Muscle of leg (tissue), 11 donors: Measurements from ENCODE around the gene TSSK2. TPM values are rescaled to one million over a fixed set of nuclear protein-coding genes. Genes with fewer than 3 reads are reported as not detected.

Source experiments
- DNase-seq: peaks from one replicate; pipeline ENCODE4 v3.0.0; 2013
- H3K27ac ChIP-seq: one replicate; pipeline ENCODE4 v1.5.1; 2013; ENCODE audit warnings: mild to moderate bottlenecking, low read length, control low read depth
- H3K27me3 ChIP-seq: one replicate; pipeline ENCODE4 v1.6.1; 2013; ENCODE audit warnings: low read length; ENCODE audit not compliant: control insufficient read depth, insufficient read depth
- H3K36me3 ChIP-seq: one replicate; pipeline ENCODE4 v1.6.1; 2013; ENCODE audit warnings: low read length; ENCODE audit not compliant: control insufficient read depth, insufficient read depth
- H3K4me1 ChIP-seq: one replicate; pipeline ENCODE4 v1.6.1; 2013; ENCODE audit warnings: low read length; ENCODE audit not compliant: control insufficient read depth, insufficient read depth
- H3K4me3 ChIP-seq: one replicate; pipeline ENCODE4 v1.5.1; 2013; ENCODE audit warnings: low read length, control low read depth
- H3K9me3 ChIP-seq: replicated peaks from 2 replicates; pipeline ENCODE4 v1.6.1; 2013; ENCODE audit warnings: low read depth, low read length; ENCODE audit not compliant: control insufficient read depth
- WGBS: methylation state at CpG from one replicate; pipeline ENCODE4 v1.1.5; 2013; ENCODE audit warnings: missing lambda C conversion rate; ENCODE audit not compliant: insufficient coverage; 5-methylcytosine and 5-hydroxymethylcytosine counted together
- polyA plus RNA-seq, 8 donors: library from polyadenylated mRNA; unstranded; fragments of 120-200 nt; gene quantifications; one replicate each; pipeline versions ENCODE4 v1.2.1 to v1.2.3, GENCODE V29; 2013; ENCODE audit warnings: inconsistent platforms in 1 of 8, low replicate concordance in 1 of 8; ENCODE audit not compliant: insufficient read length in 8 of 8, insufficient read depth in 1 of 8
- total RNA-seq: library from RNA; stranded (reverse); fragments of 120-200 nt; gene quantifications from one replicate; pipeline ENCODE4 v1.2.4, GENCODE V29; 2013

Gene TSSK2
- total and polyA plus RNA-seq, 9 donors: 0.04 to 0.28 (median 0.20) TPM; not detected in 5

DNA sequence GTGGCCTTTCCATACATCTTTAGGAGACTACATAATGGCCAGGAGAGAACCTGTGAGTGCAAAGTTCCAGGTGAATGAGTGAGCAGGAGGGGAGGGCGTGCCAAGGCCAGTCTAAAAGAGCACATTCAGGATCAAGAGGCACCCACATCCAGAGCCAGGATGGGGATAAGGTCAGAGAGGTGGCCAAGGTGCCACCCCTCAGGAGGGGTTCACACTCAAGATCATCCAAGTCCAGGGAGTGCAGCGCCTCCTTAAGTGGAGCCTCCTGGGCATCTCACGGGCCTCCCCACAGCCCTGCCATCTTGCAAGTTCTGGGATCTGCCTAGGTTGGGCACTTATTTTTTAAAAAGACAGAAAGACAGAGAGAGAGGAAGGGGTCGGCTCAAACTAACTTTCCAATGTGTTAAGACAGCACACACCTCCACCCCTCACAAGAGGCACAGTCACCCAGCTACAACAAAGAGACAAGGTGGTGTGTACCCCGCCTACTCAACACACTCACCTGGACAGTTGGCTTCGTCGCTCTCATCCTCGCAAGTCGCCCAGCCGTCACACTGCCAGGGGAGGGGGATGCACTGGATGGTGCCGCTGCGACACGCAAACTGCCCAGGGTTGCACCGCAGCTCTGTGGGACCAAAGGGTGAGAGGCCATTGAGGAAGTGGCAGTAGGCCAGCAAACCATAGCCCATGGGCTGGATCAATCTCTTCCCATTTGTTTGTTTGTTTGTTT lies 42.1 kb upstream of the TSSK2 start:
- WGBS: 98% methylated on average over 8 of the region's 14 CpGs
- no peak overlapping the region for H3K27ac ChIP-seq
- no peaks in the 10 kb centered on the region for H3K27me3 ChIP-seq
- no peak for DNase-seq
- peaks cover 21% of the 10 kb centered on the region for H3K36me3 ChIP-seq
- H3K4me1 ChIP-seq: peaks cover 9% of the 10 kb centered on the region
- H3K4me3 ChIP-seq: no peak overlapping the region
- no peaks in the 10 kb centered on the region for H3K9me3 ChIP-seq

GRCh38 chr22:19090183-19090582 lies 40.9 kb upstream of the TSSK2 start:
- H3K4me3 ChIP-seq: no peak overlapping the region
- DNase-seq: no peak
- H3K27me3 ChIP-seq: no peaks in the 10 kb centered on the region
- peaks cover 21% of the 10 kb centered on the region for H3K36me3 ChIP-seq
- H3K27ac ChIP-seq: no peak overlapping the region
- peaks cover 8% of the 10 kb centered on the region for H3K4me1 ChIP-seq
- WGBS: no CpG with 5 or more reads among the region's 2 CpGs
- no peaks in the 10 kb centered on the region for H3K9me3 ChIP-seq

GRCh38 chr22:19090586-19091127 lies 40.5 kb upstream of the TSSK2 start:
- DNase-seq: no peak
- Histone ChIP-seq H3K36me3 (peaks cover 21% of the 10 kb centered on the region), H3K4me1 (peaks cover 5% of the 10 kb centered on the region), H3K27me3 (no peaks in the 10 kb centered on the region), H3K9me3 (no peaks in the 10 kb centered on the region), H3K4me3 (no peak overlapping the region), H3K27ac (no peak overlapping the region)
- no CpG with 5 or more reads among the region's 3 CpGs for WGBS

GRCh38 chr22:19092725-19093124 lies 38.4 kb upstream of the TSSK2 start:
- Histone ChIP-seq H3K4me3 (no peak overlapping the region), H3K9me3 (no peaks in the 10 kb centered on the region), H3K27ac (no peak overlapping the region), H3K36me3 (peaks cover 15% of the 10 kb centered on the region), H3K4me1 (peaks cover 6% of the 10 kb centered on the region), H3K27me3 (no peaks in the 10 kb centered on the region)
- no peak for DNase-seq
- WGBS: 88% methylated on average over 4 of the region's 4 CpGs

DNA sequence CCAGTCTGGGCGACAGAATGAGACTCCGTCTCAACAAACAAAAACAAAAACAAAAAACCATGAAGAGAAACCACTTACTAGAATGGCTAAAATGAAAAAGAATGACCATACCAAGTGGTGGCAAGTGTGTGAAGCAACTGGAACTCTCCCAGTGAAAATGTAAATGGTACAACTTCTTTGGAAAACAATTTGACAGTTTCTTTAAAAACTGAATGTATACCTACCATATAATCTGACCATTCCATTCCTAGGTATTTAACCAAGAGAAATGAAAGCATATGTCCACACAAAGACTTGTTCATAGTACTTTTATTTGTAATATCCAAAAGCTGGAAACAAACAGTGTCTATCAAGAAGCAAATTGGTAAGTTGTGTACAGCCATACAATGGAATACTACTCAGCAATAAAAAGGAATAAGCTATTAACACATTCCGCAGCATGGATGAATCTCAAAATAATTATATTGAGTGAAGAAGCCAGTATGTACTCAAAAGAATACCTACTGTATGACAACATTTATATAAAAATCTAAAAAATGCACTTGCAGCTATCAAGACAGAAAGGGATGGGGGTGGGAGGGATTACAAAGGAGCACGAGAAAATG lies 36.6 kb upstream of the TSSK2 start:
- WGBS: no CpG with 5 or more reads among the region's 4 CpGs
- Histone ChIP-seq H3K27me3 (no peaks in the 10 kb centered on the region), H3K4me3 (no peak overlapping the region), H3K4me1 (peaks cover 18% of the 10 kb centered on the region), H3K36me3 (peaks cover 6% of the 10 kb centered on the region), H3K9me3 (no peaks in the 10 kb centered on the region), H3K27ac (no peak overlapping the region)
- no peak for DNase-seq

GRCh38 chr22:19096555-19096954 lies 34.6 kb upstream of the TSSK2 start:
- DNase-seq: no peak
- H3K4me1 ChIP-seq: peaks cover 18% of the 10 kb centered on the region

GRCh38 chr22:19097518-19097917 lies 33.6 kb upstream of the TSSK2 start:
- no peak for DNase-seq
- no peak overlapping the region for H3K27ac ChIP-seq
- WGBS: 64% methylated on average over 3 of the region's 3 CpGs
- H3K4me3 ChIP-seq: no peak overlapping the region
- H3K4me1 ChIP-seq: peaks cover 18% of the 10 kb centered on the region
- no peaks in the 10 kb centered on the region for H3K9me3 ChIP-seq
- H3K36me3 ChIP-seq: peaks cover 6% of the 10 kb centered on the region
- H3K27me3 ChIP-seq: no peaks in the 10 kb centered on the region

More at GRCh38 chr22:19096555-19096954, 34.6 kb upstream of the TSSK2 start:
- Histone ChIP-seq H3K27me3 (no peaks in the 10 kb centered on the region), H3K36me3 (peaks cover 6% of the 10 kb centered on the region), H3K27ac (no peak overlapping the region), H3K4me3 (no peak overlapping the region), H3K9me3 (no peaks in the 10 kb centered on the region)
- WGBS: no CpG with 5 or more reads among the region's 1 CpG

- DNase-seq: peak; percentile 53
- 40% methylated on average over 1 of the region's 4 CpGs for WGBS
- Histone ChIP-seq H3K36me3 (peaks cover 6% of the 10 kb centered on the region), H3K9me3 (no peaks in the 10 kb centered on the region), H3K4me1 (peaks cover 18% of the 10 kb centered on the region), H3K27me3 (no peaks in the 10 kb centered on the region), H3K27ac (no peak overlapping the region), H3K4me3 (no peak overlapping the region)
Observed at GRCh38 chr22:19098157-19098556, 33.0 kb upstream of the TSSK2 start.

DNA sequence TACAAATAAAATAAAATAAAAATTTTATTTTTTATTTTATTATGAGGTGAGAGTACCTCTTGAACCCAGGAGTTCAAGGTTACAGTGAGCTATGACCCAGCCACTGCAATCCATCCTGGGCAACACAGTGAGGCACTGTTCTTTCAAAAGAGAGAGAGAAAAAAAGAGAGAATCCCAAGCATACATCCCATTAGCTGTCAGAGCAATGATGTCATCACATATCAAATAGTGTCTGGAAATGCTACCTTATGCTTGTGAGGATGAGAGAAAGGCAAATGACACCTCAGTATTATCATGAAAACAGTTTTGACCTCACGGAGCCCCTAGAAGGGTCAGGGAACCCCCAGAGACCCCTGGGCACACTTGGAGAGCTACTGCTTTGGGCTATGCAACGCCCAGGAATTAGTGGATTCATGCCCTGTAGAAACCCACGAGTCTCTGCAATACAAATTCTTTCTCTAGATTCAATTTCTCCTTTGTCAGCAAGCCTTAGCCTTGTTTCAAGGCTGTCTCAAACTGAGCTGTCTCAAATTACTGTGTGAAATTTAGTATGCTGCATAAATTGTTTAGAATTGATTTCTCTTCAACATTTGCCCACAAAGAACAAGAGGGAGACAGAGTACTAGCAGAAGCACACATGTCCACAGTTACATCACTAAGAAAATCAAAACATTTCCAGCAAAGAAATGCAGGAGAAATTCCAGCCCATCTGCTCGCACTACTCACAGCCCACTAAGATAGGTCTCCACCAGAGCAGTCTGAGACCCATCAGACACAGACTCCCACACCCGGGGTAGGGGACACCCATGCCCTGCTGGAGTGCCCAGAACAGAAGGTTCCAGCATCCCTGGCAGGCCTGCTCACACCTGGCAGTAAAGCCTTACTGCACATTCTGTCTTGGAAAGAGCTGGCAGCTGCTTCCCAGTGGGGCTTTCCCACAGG lies 27.0 kb upstream of the TSSK2 start:
- H3K27ac ChIP-seq: peak overlapping the region; percentile 69
- H3K9me3 ChIP-seq: no peaks in the 10 kb centered on the region
- peak; percentile 48 for DNase-seq
- no peaks in the 10 kb centered on the region for H3K36me3 ChIP-seq
- 39% methylated on average over 3 of the region's 5 CpGs for WGBS
- no peaks in the 10 kb centered on the region for H3K27me3 ChIP-seq
- H3K4me1 ChIP-seq: peaks cover 45% of the 10 kb centered on the region
- H3K4me3 ChIP-seq: no peak overlapping the region

- Histone ChIP-seq H3K4me3 (no peak overlapping the region), H3K27me3 (no peaks in the 10 kb centered on the region), H3K27ac (no peak overlapping the region), H3K36me3 (no peaks in the 10 kb centered on the region), H3K4me1 (peaks cover 45% of the 10 kb centered on the region), H3K9me3 (no peaks in the 10 kb centered on the region)
- WGBS: 94% methylated on average over 6 of the region's 8 CpGs
- DNase-seq: no peak
Observed at GRCh38 chr22:19105456-19105855, 25.7 kb upstream of the TSSK2 start.
